HG02852 (cell line): ENCODE measurements around the gene PPP6R2.

ENCODE experiments used
- ATAC-seq: cut with Tn5 transposase; IDR thresholded peaks from one replicate; pipeline ENCODE4 v1.9.1; 2021; ENCODE audit warnings: mild to moderate bottlenecking, moderate library complexity; ENCODE audit not compliant: unreplicated experiment

Gene PPP6R2

GRCh38 chr22:50342651-50343540, at the start of gene PPP6R2:
Gene PPP6R2 (plus strand): TSS chr22:50343327. CDS start chr22:50393909, 50,582 bp downstream.
- ATAC-seq: peak; percentile 69

DNA sequence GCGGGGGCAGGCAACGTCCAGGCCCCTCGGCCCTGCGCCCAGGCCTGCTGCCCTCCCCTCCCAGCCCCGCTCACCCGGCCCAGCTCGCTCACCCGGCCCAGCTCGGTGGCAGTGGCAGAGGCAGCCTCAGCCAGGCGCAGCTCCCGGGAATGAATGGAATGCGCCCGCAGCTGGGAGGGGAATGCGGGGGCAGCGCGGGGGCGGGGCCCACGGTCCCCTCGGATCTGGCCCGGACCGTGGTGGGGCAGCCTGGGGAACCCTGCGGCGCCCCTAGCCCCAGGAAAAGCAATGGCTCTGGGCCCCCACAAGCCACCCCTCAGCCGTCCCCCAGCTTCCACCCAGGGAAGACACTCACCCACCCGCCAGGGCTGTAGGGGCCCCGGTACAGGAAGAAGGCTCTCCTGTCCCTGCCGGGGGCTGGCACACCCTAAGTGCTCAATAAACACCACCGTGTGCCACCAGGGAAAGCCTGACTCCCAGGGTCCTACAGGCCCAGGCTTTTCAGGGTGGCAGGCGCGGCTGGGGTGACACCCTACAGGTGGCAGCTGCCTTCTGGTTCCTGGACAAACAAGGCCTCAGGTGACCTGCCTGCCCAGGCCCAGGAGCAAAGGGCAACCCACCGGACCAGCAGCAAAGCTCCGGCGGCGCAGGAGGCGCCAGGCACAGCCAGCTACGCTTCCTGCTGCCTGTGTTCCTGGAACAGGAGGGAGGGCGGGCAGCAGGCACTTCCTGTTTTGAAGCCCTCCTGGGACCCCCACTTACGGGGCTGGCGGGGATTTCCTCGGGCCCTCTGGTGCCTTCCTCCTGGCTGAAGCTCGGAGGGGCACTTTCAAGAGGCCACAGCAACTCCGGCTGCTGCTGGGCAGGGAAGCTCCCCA, 49.4 kb upstream of the PPP6R2 start:
- ATAC-seq: no peak

- ATAC-seq: no peak
These were observed 48.8 kb upstream of the PPP6R2 start for GRCh38 chr22:50294319-50294656.

- no peak for ATAC-seq
These were observed 46.3 kb upstream of the PPP6R2 start for GRCh38 chr22:50296658-50297490.

DNA sequence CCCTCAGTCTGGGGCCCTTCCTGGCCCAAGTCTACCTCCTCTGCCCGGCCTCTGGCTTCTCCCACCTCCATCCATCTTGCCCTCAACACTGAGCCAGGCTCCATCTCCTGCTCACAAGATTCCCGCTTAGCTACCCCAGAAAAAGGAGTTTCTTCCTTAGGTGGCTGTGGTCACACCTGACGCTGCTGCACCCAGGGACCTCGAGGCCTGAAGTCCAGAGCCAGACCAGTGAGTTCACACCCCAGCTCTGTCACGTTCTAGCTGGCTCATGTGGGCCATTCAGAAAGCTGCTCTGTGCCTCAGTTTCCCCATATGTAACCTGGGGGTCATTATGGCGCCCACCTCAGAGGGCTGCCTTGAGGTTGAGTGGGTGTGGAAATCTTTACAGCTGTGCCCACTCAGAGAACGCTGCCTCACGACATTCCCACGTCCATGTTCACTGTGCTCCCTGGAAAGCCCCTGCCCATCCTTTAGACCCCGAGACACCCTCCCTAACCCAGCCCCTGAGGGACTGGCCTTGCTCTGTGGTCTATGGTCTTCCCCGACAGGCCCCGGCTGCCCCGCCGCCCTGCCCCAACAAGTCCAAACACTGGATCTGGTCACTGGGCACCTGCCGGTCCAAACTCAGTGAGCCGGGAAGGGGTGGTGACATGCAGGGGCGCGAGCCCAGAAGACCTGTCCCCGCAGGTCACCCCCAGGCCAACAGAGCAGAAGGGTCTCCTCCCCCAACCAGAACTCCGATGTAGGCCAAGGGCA, 45.4 kb upstream of the PPP6R2 start:
- ATAC-seq: no peak

DNA sequence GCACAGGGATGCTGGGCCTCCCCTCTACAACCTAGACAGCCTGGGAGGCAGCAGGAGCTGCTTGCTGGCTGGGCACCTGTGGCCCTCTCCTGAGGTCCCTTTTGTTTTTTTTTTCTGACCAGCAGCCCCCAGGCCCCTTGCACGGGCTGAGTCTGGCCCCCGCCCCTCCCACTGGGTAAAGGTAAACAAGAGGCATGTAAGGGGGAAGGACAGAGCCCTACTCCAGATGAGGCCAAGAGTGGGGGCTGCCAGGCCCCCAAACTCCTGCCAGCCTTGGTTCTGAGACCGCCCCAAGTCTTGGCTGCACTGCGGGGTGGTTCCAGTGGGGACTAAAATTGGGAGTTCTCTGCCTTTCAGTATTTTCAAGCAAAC, 44.9 kb upstream of the PPP6R2 start:
- no peak for ATAC-seq

GRCh38 chr22:50298937-50299784, 44.0 kb upstream of the PPP6R2 start:
- ATAC-seq: no peak

- no peak for ATAC-seq
These were observed 43.1 kb upstream of the PPP6R2 start for GRCh38 chr22:50299785-50300619.

GRCh38 chr22:50300620-50301257, 42.4 kb upstream of the PPP6R2 start:
- ATAC-seq: no peak

DNA sequence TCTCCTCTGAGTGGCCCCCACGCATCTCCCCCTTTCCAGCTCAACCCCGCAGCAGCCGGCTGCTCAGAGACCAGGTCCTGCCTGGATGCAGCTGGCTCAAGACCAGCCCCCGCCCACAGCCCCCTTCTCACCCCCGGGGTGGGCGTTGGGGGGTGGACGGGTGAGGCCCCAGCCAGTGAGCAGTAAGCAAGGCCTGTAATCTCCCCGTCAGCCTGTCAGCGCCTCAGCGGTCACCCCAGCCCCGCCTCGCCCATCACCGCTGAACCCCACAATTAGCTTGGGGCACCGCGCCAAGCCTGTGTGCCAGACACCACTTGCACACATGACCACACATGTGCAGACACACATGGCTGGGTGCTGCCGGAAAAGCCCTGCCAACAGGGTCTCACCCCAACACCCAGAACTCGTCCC, 41.5 kb upstream of the PPP6R2 start:
- no peak for ATAC-seq

GRCh38 chr22:50302041-50302541, 41.0 kb upstream of the PPP6R2 start:
- ATAC-seq: no peak

DNA sequence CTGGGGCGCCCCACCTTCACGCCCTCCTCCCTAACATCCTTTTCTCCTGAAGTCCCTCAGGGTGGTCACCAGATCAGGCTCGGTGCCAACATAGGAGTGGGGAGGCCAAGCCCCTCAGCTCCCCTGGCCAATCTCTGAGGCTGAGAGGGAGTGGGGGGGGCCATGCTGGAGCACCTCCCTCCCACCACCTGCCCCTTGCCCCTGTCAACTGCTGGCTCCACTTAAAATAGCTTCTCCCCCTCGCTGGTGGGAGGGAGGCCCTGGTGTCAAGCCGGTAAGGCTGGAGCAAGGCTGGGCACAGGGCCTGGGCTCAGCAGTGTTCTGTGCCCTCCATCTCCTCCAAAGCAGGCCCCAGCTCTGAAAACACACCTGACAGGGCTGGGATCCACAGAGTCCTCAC, 40.6 kb upstream of the PPP6R2 start:
- no peak for ATAC-seq

DNA sequence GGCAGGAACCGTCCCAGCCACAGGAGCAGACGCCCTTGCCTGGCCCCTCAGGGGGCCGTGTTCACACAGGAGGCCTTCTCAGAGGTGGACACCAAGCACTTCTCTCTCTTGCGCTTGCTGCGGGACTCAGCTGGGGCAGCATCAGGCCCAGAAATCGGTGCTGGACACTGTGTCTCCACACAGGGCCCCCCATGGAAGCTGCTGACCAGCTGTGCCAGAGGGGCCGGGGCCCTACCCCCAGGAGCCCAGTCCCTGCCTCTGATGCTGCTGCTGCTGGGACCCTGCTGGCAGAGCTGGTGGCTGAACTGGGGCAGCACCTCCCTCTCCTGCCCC, 39.6 kb upstream of the PPP6R2 start:
- ATAC-seq: no peak

- ATAC-seq: no peak
These were observed 39.1 kb upstream of the PPP6R2 start for GRCh38 chr22:50303848-50304527.

DNA sequence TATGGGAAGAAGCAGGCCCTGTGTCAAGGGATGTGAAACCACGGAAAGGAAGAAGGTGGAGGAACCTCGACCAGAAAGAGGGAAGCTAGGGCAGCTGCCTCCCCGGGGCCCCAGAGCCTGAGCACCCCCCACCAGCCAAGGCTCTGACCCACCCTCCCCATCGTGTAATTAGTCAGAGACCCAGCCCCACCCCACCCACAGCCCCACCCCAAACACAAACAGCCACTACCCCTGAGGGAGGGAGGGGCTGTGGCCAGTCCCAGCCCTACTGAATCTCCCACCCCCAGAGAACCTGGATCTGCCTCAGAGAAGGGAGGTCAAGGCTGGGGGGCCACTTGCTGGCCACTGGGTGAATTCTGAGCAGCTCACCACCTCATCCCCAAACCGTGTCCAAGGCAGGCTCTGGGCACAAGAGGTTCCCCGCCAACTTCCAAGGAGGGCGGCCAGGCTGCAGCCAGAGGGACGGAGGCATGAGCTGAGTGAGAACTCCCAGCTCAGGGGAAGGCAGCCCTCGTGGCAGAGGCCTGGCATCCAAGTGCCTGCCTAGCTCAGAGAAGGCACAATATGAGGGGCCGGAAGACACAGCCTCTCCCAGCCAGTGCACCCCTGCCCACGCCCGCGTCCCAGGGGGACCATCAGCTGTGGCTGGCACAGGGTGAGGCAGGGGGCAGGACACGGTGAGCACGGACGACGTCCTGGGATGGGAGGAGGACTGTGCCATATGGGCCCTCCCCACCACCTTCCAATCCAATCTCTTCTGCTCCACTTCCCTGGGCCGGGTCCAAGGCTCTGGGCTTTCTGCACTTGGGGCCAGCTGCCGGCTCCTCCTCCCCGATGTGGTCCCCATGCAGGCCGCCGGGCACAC, 38.4 kb upstream of the PPP6R2 start:
- ATAC-seq: no peak

- no peak for ATAC-seq
These were observed 37.7 kb upstream of the PPP6R2 start for GRCh38 chr22:50305393-50305922.
